ENCODE measurements around the gene CPS1. TPM values are rescaled to one million over a fixed set of nuclear protein-coding genes. Genes with fewer than 3 reads are reported as not detected.

Gene CPS1
- total RNA-seq, 2 donors from 2014 or later = 12.5 to 31.2 TPM

DNA sequence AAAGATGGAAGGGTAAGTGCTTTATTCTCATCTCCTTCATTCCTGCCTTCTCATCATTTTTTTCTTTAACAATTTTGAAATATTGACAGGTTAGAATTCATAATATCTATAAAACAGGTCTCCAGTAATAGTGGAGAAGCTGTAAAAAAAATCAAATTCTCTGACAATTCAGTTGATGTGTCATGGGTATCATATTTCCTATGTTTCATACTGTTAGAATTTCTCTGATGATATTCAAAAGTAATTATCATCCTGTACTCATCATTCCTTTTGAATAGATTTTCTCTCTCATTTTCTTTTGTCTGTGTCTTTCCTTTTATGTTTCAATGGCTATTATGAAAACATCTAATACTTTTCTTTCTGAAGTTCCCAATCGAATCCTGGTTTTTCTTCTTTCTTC is 97.7 kb downstream of the CPS1 start:
- Mint-ChIP-seq H3K4me1 (peaks cover 19% of the 10 kb centered on the region), H3K27me3 (ENCODE audit: insufficient read depth) (peaks cover 5% of the 10 kb centered on the region), H3K4me3 (no peak overlapping the region), H3K27ac (no peak overlapping the region), H3K36me3 (ENCODE audit: low read depth) (no peaks in the 10 kb centered on the region), H3K9me3 (no peaks in the 10 kb centered on the region)
- TF ChIP-seq, protein P1, sequence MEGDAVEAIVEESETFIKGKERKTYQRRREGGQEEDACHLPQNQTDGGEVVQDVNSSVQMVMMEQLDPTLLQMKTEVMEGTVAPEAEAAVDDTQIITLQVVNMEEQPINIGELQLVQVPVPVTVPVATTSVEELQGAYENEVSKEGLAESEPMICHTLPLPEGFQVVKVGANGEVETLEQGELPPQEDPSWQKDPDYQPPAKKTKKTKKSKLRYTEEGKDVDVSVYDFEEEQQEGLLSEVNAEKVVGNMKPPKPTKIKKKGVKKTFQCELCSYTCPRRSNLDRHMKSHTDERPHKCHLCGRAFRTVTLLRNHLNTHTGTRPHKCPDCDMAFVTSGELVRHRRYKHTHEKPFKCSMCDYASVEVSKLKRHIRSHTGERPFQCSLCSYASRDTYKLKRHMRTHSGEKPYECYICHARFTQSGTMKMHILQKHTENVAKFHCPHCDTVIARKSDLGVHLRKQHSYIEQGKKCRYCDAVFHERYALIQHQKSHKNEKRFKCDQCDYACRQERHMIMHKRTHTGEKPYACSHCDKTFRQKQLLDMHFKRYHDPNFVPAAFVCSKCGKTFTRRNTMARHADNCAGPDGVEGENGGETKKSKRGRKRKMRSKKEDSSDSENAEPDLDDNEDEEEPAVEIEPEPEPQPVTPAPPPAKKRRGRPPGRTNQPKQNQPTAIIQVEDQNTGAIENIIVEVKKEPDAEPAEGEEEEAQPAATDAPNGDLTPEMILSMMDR (conservative IDR thresholded peaks at IDR 0.05) = no peak
- H3K9ac ChIP-seq (ENCODE audit: extremely low read depth, low read length, poor library complexity, severe bottlenecking) = no peak overlapping the region
- no CpG with 5 or more reads among the region's 1 CpG for WGBS, 2 experiments (ENCODE audit: insufficient coverage in 1 of 2, insufficient read length in 1 of 2)
- no peak overlapping the region for H3K27ac ChIP-seq (ENCODE audit: low read depth, low read length)
- no peaks in the 10 kb centered on the region for H3K9me3 ChIP-seq (ENCODE audit: control insufficient read depth, low read length)
- peaks cover 15% of the 10 kb centered on the region for H3K27me3 ChIP-seq (ENCODE audit: control insufficient read depth, insufficient read depth, low read length, poor library complexity, severe bottlenecking)
- no peak for DNase-seq
- H3K4me1 ChIP-seq (ENCODE audit: control insufficient read depth, insufficient read depth, low read length) = peaks cover 4% of the 10 kb centered on the region
- no peaks in the 10 kb centered on the region for H3K36me3 ChIP-seq (ENCODE audit: control insufficient read depth, insufficient read depth, low read length)
- H3K4me3 ChIP-seq (ENCODE audit: low read length) = no peak overlapping the region

- no peaks in the 10 kb centered on the region for H3K36me3 ChIP-seq (ENCODE audit: control insufficient read depth, insufficient read depth, low read length)
- TF ChIP-seq, protein P1 (conservative IDR thresholded peaks at IDR 0.05) = no peak
These were observed 99.0 kb downstream of the CPS1 start for GRCh38 chr2:210655229-210655975.

GRCh38 chr2:210657874-210658273 is 101.5 kb downstream of the CPS1 start:
- Histone ChIP-seq H3K36me3 (ENCODE audit: control insufficient read depth, insufficient read depth, low read length) (no peaks in the 10 kb centered on the region), H3K27me3 (ENCODE audit: control insufficient read depth, insufficient read depth, low read length, poor library complexity, severe bottlenecking) (peaks cover 9% of the 10 kb centered on the region), H3K4me1 (ENCODE audit: control insufficient read depth, insufficient read depth, low read length) (no peaks in the 10 kb centered on the region), H3K27ac (ENCODE audit: low read depth, low read length) (no peak overlapping the region), H3K4me3 (ENCODE audit: low read length) (no peak overlapping the region), H3K9ac (ENCODE audit: extremely low read depth, low read length, poor library complexity, severe bottlenecking) (no peak overlapping the region), H3K9me3 (ENCODE audit: control insufficient read depth, low read length) (peaks cover 10% of the 10 kb centered on the region)
- Mint-ChIP-seq H3K36me3 (ENCODE audit: low read depth) (peaks cover 4% of the 10 kb centered on the region), H3K27ac (no peak overlapping the region), H3K9me3 (peaks cover 2% of the 10 kb centered on the region), H3K4me1 (peaks cover 14% of the 10 kb centered on the region), H3K4me3 (no peak overlapping the region), H3K27me3 (ENCODE audit: insufficient read depth) (peaks cover 5% of the 10 kb centered on the region)
- 80 to 95% methylated on average over 1 of the region's 1 CpG for WGBS, 2 experiments (ENCODE audit: insufficient coverage in 1 of 2, insufficient read length in 1 of 2)
- TF ChIP-seq, protein P1 (conservative IDR thresholded peaks at IDR 0.05) = no peak
- DNase-seq = no peak

More at GRCh38 chr2:210655229-210655975, 99.0 kb downstream of the CPS1 start:
- no peak overlapping the region for H3K9ac ChIP-seq (ENCODE audit: extremely low read depth, low read length, poor library complexity, severe bottlenecking)
- peaks cover 14% of the 10 kb centered on the region for H3K4me1 Mint-ChIP-seq
- peaks cover 5% of the 10 kb centered on the region for H3K27me3 Mint-ChIP-seq (ENCODE audit: insufficient read depth)
- H3K27ac Mint-ChIP-seq = no peak overlapping the region
- DNase-seq = no peak
- peaks cover 4% of the 10 kb centered on the region for H3K36me3 Mint-ChIP-seq (ENCODE audit: low read depth)
- 65 to 86% methylated on average over 1 to 3 of the region's 3 CpGs for WGBS, 2 experiments (ENCODE audit: insufficient coverage in 1 of 2, insufficient read length in 1 of 2)
- H3K27me3 ChIP-seq (ENCODE audit: control insufficient read depth, insufficient read depth, low read length, poor library complexity, severe bottlenecking) = peaks cover 15% of the 10 kb centered on the region
- H3K4me3 Mint-ChIP-seq = no peak overlapping the region
- peaks cover 2% of the 10 kb centered on the region for H3K9me3 Mint-ChIP-seq
- H3K4me1 ChIP-seq (ENCODE audit: control insufficient read depth, insufficient read depth, low read length) = no peaks in the 10 kb centered on the region
- peaks cover 4% of the 10 kb centered on the region for H3K9me3 ChIP-seq (ENCODE audit: control insufficient read depth, low read length)
- no peak overlapping the region for H3K27ac ChIP-seq (ENCODE audit: low read depth, low read length)
- H3K4me3 ChIP-seq (ENCODE audit: low read length) = no peak overlapping the region

Data from endodermal cell (in vitro differentiated cells).